Measurements from ENCODE around the gene AVPR2.

GRCh38 chrX:153866302-153867019 lies 38.0 kb upstream of the AVPR2 start:
- TF ChIP-seq ELF2 (CRISPR knock-in tag; IDR thresholded peaks at IDR 0.05) (no peak), POLR2AphosphoS5 (IDR thresholded peaks at IDR 0.05; ENCODE audit: control insufficient read depth, insufficient read depth, low read depth, low read length) (no peak), FOXP4 (CRISPR knock-in tag; IDR thresholded peaks at IDR 0.05; ENCODE audit: borderline replicate concordance) (no peak), ZBTB1 (CRISPR knock-in tag; IDR thresholded peaks at IDR 0.05; ENCODE audit: borderline replicate concordance, low read depth) (no peak), ZBTB26 (CRISPR knock-in tag; IDR thresholded peaks at IDR 0.05) (no peak), ARID3A (IDR thresholded peaks at IDR 0.05; ENCODE audit: borderline replicate concordance, low read depth, low read length) (no peak), ERF (CRISPR knock-in tag; IDR thresholded peaks at IDR 0.05) (no peak)

Data from K562 (cell line).